ENCODE measurements around the gene HINT1.
A peak's percentile ranks its signal among the peaks of the same experiment; 100 is the strongest.
"Not testable (repeated sequence)": the region's sequence is repeated elsewhere in the genome, so short reads cannot be mapped to it uniquely, and the experiment has no call there.

The HINT1 gene

DNA sequence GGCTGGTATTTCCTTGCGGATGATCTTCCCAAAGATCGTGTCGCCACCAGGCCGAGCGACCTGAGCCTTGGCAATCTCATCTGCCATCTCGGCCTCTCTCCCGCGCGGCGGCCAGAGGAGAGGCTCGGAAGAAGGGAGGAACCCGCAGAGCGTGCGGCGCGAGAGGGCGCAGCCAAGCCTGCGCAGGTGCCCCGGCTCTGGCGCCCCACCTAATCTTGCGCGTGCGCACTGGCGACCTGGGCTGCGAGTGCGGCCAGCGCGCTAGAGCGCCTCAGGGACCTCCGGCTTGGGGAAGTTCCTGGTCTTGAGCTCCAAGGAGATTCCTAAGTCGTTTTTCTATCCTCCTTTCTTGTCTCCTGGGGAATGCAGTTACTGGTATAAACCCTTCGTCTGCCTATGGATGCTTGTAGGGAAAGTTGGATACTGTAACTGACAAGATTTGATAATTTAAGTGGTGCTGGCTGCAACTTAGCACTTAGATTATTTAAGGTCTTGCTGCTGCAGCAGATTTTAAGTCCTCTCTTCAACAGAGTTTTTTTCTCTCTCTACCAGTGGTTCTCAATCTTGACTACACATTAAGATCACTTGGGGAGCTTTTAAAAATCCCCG is at the start of gene HINT1:
Gene HINT1 (minus strand): TSS at position 138 of the 609 bp plus-strand sequence. CDS start 51 bp downstream, at position 87.
- peak; percentile 3 to 90 (median 80) for DNase-seq

DNA sequence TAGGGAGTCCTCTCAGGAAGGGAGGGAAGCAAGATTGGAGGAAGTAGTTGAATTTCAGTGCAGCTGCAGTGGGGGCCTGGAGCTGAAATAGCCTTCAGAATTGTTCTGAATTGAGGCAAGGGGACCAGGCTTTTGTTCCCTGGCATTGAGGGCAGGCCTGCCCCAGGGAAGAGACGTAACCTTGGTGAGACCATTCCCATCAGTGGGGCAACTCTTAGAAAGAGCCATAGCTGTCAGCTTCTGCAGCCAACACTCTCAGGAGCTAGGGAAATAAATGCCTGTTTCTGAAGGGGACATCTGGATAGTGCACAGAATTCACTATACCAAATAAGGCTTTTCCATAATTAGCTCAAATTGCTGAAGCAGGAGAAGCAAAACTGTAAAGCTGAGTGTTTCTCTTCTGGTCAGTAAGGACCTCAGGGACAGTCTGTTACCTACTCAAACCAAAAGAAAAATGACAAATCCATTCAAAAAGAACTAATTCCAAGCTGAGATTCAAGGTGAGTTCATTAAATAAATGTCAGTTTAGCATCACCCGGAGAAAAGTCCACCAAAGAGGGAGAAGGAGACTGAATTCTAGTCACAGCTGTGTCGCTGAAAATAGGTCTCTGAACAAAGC is 49.7 kb upstream of the HINT1 start:
- no peak for DNase-seq

DNA sequence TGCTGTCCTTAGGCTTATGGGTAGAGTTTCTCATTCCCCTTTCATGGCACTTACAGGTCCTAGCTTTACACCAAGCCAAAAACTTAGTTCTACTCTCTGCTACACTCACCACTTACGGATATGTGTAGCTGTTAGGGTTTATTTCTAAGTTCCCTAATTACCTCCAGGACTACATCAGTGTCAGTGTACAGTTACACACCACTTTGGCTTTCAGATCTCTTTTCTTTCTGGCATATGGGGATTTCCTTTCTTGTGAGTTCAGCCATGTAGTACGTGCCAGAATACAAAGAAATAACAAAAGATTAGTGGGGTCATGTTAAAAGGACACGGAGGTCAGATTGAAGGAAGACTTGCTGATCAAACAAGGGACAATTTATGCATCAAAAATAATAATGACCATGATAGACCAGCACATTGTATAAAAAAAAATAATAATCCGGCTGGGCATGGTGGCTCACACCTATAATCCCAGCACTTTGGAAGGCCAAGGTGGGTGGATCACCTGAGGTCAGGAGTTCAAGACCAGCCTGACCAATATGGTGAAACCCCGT is 47.5 kb upstream of the HINT1 start:
- DNase-seq, result no peak

DNA sequence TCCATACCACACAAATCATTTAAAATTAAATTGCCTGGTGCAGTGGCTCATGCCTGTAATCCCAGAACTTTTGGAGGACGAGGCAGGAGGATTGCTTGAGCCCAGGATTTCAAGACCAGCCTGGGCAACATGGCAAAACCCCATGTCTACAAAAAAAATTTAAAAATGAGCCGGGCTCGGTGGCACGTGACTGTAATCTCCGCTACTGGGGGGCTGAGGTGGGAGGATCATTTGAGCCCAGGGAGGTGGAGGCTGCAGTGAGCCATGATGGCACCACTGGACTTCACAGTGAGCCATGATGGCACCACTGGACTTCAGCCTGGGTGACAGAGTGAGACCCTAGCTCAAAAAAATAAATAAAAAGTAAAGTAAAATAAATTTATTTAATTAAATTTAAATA is 46.6 kb upstream of the HINT1 start:
- DNase-seq, result no peak

DNA sequence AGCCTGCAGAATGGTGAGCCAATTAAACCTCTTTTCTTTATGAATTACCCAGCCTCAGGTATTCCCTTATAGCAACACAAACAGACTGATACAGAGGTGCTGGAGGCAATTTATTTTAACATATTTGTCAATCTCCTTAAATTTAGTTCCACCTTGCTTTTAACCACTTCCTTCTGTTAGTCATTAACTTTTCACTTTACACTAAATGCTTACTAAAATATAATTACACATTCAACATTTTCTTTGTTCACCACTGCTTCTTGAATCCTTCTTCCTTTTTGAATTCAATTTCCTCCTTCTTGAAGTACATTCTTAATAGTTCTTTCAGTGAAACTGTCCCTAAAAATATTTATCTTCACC is 45.1 kb upstream of the HINT1 start:
- DNase-seq, result no peak

DNA sequence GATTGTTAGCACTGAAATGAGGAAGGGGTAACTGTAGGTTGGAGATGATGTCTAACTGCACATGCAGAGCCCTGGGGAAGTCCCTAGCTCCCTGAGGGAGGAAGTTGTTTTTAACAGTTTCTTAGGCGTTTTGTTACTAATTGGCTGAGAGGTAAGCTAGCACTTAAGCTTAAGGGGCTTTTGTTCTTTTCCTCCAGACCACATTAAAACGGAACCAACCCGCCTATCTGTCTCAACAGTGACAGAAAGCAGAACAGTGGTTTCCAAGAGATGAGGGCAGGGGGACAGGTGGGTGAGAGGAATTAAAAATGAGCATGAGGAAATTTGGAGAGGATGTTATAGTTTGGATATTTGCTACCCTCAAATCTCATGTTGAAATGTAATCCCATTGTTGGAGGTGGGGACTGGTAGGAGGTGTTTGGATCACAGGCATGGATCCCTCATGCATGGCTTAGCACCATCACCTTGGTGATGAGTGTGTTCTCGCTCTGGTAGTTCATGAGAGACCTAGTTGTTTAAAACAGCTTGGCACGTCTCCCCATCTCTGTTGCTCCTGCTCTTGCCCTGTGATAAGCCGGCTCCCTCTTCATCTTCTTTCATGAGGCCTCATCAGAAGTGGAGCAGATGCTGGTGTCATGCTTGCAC is 44.6 kb upstream of the HINT1 start:
- DNase-seq, result no peak

DNA sequence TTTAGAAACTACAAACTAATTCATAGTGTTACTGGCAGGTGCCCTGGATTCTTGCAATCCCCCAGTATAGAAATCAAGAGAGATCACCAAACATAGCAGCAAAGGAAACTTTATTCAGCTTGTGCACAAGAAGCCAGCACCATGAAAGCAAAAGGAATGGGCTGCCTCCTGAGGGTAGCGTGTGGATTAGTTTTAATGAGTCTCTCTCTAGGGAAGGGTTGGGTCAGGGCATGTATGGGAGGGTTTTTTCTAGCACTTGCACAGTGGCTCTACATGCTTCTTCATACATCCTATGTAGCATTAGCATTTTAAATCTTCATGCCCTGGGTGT is 44.1 kb upstream of the HINT1 start:
- no peak for DNase-seq

DNA sequence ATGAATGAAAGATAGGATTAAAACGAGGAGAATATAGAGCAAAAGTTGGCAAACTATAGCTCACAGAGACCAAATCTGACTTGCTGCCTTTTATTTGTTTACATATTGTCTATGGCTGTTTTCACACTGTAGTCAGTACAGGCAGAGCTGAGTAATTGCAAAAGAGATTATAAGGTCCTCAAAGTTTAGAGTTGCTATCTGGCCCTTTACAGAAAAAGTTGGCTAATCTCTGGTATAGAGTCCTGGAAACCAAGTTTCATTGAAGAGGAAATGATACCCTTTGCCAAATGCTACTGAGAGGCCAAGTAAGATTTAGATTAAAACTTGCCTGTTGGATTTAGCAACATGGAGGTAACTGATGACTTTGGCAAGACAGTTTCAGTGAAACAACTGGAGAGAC is 41.7 kb upstream of the HINT1 start:
- no peak for DNase-seq

DNA sequence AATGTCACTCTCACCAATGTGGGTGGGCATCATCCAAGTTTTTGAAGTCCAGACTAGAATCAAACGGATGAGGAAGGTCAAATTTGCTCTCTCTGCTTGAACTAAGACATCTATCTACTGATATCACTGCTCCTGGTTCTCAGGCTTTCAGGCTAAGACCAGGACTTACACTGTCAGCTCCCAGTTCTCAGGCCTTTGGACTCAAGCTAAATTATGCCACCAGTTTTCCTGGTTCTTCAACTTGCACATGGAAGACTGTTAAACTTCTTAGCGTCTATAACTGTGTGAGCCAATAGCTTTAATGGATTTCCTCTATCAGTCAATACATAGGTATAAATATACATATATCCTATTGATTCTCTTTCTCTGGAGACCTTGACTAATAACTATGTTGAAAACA is 41.0 kb upstream of the HINT1 start:
- no peak for DNase-seq

DNA sequence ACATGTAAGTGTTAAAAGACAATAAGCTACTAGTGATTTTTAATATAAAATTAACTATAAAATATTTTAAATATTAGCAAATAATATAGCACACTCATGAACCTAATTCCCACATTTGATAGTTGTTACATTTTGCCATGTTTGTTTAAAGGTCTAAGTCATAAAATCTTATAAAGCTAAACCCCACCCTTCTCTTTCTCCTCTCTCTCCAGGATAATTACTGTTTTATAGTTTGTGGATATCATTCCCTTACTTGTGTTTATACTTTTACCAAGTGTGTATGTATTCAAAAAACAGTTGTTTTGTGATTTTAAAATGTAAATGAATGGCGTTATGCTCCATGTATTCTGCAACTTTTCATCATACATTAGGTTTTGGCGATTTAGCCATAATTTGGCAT is 39.9 kb upstream of the HINT1 start:
- DNase-seq, result no peak

DNA sequence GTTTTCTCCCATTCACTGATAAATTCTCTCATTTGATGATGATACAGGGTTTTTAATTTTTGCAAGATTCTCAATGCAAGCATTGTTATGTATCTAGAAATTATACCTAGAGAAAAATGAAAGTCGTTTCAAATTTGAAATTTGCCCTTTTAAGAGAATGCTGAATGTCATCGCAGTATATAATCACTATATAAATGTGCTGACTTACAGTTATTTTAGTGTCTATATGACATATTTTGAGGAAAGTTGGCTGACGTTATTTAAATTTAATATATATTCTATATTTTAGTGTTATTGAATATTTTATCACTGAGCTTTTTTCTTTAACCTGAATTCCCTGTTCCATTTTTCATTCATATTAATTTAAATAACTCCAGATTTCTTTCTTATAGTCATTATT is 35.5 kb upstream of the HINT1 start:
- DNase-seq, result no peak

DNA sequence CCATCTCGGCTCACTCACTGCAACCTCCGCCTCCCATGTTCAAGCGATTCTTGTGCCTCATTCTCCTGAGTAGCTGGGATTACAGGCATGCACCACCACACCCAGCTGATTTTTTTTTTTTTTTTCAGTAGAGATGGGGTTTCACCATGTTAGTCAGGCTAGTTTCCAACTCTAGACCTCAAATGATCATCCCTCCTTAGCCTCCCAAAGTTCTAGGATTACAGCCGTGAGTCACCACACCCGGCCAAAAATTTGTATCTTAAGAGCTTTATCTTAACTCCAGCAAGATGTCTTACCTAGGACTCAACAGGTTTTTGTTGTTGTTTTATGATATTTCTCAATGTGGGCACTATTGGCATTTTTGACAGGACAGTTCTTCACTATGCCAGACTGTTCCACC is 33.6 kb upstream of the HINT1 start:
- DNase-seq, result no peak

DNA sequence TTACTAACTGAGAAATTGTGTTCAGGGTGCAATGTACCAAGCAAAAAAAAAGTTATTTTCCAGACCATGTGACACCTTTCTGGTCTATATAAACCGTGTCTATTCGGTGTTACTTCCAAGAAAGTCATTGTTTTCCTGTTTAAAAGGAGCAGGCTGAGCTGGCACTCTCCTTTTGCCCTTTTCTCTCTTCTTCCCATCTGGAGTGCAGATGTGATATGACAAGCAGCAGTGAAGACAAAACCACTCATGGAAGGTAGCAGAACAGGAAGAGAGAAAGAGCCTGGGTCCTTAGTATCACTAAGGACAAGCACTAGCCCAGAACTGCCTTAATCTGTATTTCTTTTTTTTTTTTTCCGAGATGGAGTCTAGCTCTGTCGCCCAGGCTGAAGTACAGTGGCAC is 31.3 kb upstream of the HINT1 start:
- DNase-seq, result no peak

DNA sequence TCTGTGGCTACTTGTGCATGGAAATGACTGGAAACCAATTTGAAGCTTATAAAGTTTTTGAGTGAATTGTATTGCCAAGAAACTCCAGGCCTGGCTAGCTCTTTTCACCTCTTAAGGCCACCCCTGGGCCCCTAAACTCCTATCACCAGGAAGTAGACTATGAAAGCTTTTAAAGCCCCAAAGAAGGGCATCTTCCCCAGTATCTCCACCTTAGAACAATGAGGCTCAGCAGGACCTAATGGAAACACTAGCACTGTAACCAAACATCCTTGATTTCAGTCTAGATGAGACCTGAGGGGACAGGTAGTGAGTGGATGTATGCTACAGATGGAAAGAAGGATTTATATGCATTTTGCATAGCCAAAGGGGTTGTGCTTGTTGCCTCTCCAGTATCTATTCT is 30.6 kb upstream of the HINT1 start:
- DNase-seq, result no peak

DNA sequence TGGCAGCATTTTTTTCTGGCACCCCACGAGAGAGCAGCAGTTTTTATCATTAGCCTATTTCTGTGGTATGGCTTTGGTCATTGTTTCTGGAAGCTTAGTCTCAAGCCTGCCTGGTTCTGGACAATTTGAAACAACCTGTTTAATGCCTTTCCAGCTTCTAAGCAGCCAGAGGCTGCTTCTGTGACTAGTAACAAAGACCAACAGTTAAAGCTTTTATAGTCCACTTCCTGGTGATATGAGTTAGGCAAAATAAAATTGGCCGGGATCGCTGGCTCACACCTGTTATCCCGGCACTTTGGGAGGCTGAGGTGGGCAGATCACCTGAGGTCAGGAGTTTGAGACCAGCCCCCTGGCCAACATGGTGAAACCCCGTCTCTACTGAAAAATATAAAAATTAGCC is 29.7 kb upstream of the HINT1 start:
- DNase-seq, result no peak

DNA sequence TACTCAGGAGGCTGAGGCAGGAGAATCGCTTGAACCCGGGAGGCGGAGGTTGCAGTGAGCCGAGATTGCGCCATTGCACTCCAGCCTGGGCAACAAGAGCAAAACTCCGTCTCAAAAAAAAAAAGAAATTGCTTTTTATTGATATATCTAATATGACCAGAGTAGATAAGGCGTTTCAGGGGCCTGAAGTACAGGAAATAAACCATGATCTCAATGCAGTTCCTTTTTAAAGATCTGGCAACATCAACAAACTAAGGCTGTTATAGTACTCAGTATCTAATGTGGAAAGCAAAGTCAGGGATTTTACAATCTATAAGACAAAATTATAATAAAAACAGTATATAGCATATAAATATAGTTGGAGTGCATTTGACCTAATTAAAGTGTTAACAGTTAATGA is 28.8 kb upstream of the HINT1 start:
- DNase-seq, result not testable (repeated sequence)

DNA sequence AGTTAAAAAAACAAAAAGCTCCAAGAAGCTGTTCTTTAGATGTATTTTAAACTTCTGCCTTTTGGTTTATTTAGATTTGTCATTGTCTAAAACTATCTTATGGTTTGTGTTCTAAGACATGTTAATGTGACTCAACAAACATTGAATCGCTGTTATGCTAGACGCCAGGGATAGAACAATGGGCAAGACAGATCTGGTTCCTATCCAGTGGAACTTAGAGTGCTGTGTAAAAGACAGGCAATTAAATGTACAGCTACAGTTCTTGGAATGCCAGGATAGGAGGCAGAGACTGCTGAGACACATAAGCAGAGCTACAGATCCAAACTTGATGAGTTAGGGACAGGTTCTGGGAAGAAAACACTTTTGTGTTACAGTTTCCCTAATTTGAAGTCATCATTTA is 28.1 kb upstream of the HINT1 start:
- peak in 1 of 14 donors; percentile 3 for DNase-seq

DNA sequence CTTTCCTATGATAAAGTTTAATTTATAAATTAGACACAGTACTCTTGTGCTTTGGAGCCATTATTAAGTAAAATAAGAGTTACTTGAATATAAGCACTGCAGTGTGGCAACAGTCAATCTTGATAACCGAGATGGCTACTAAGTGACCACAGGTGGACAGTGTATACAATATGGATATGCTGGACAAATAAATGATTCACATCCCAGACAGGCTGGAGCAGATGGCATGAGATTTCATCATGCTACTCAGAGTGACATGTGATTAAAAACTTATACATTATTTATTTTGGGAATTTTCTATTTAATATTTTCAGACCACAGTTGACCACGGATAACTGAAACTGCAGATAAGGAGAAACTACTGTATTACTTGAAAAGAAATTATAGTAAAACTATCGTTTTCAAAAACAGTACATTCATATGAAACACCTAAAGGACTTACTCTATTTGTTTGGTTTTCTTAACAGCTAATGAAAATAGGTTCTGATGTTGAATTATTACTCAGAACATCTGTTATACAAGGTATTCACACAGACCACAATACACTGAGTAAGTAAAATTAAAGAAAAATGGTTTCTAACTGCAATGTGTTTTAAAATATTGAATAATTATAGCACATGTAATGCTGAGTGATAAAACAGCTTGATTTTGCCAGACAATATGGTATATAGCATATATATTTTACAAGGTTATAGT is 21.7 kb upstream of the HINT1 start:
- no peak for DNase-seq

DNA sequence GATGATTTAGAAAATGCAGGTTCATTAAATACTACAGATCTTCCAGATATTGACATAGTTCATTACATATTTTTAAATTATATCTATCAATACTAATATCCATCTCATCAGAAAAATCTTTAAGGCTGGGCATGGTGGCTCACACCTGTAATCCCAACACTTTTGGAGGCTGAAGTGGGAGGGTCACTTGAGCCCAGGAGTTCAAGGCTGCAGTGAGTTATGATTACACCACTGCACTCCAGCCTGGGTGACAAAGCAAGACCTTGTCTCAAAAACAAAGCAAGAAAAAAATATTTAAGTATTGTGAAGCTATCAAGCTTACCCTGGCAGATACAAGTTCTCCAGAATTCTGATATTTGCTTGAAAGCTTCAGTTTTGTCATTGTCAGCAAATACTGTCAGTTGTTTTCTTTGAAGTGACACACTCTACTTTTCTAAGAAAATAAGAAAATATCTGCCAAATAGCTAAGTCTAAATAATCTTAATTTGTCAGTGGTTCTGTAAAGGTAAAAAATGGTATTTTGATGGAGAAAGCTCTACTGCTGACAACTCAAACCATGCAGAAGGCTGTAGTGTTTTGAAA is 20.6 kb upstream of the HINT1 start:
- no peak for DNase-seq

DNA sequence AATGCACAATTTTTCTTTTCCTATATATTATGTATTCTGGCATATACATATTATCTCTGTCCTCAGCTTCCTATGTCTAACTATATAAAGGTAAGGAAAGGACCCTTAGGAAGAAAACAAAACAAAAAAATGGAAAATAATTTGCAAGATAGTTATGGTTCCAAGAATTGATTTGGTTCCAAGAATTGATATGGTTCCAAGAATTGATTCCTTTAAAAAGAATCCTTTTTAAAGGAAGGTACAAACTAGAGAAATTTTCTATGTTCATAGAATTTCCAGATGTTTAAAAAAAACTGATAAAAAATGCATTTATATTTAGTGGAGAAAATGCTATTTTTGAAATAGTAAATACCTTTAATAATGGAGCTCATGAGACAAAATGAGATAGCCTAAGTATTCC is 17.8 kb upstream of the HINT1 start:
- no peak for DNase-seq

DNA sequence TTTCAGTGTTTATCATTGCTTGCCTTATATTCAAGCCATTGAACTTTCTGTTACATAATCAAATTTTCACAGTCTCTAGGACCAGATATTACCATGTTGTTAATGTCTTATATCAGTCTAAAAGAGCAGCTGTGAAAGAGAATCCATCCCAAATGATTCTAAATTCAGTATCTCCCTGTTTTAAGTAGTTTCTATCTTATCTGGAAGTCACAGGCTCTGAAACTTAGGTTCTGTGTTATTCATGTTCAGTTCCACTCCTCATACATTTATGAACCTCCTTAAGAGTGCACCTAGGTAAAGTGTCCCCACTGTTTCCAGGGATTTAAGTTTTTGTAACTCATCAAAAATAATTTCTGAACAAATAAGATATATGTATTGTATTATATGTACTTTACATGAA is 15.4 kb upstream of the HINT1 start:
- DNase-seq, result no peak

DNA sequence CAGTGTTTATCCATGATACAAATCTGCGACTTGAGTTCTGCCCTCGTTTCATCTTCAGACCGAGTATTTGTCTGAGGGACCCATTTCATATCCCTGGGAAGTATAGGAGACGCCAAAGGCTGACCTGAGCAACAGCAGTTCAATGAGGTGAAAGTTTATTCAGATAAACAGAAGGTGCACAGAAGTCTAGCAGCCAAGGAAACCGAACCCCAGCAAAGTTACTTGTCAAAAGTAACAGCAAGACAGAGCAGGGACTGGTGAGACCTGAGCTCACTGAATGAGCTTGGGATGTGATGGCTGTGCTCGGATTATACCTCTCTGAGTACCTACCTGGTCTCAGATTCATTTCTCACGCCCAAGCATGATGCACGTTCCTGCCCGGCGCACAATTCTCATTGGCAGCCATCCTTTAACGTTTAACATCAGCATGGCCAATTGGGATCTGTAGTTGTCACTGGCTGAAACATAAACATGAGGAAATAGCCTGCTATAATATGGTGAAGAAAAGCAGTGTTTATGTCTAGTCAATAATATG is 6.3 kb upstream of the HINT1 start:
- DNase-seq, result peak in 1 of 14 donors; percentile 37
